Stimulated activated CD4-positive, alpha-beta T cell treated with anti-CD3 and anti-CD28 coated beads, Interleukin-2, amount 100 ng/mL, for 24 hours (primary cell): ENCODE measurements around the gene FBXO24.
"Not testable (repeated sequence)": the region's sequence is repeated elsewhere in the genome, so short reads cannot be mapped to it uniquely, and the experiment has no call there.

ENCODE experiments used
- DNase-seq, 2 donors: peaks; one replicate each; pipeline ENCODE4 v3.0.0-alpha.2; 2020

The FBXO24 gene

DNA sequence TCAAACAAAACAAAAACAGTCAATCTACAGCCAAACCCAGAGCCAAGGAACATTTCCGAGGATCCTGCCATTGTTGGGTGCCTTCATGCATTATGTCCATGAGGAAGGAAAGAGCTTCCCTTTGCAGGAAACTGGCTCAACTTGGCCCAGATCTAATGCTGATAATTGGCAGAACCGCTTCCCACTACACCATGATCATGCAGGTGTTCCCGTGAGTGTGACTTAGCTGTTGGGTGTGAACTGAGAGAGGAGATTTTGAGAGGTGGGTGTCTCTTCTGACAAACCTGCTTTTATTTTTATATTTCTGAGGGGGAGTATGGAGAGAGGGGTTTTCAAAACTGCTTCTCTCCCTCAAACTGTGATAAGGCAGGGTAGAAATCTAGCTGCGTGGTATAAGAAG is 27.0 kb upstream of the FBXO24 start:
- no peak for DNase-seq

- DNase-seq, result no peak
Observed at GRCh38 chr7:100561491-100562194, 24.5 kb upstream of the FBXO24 start.

DNA sequence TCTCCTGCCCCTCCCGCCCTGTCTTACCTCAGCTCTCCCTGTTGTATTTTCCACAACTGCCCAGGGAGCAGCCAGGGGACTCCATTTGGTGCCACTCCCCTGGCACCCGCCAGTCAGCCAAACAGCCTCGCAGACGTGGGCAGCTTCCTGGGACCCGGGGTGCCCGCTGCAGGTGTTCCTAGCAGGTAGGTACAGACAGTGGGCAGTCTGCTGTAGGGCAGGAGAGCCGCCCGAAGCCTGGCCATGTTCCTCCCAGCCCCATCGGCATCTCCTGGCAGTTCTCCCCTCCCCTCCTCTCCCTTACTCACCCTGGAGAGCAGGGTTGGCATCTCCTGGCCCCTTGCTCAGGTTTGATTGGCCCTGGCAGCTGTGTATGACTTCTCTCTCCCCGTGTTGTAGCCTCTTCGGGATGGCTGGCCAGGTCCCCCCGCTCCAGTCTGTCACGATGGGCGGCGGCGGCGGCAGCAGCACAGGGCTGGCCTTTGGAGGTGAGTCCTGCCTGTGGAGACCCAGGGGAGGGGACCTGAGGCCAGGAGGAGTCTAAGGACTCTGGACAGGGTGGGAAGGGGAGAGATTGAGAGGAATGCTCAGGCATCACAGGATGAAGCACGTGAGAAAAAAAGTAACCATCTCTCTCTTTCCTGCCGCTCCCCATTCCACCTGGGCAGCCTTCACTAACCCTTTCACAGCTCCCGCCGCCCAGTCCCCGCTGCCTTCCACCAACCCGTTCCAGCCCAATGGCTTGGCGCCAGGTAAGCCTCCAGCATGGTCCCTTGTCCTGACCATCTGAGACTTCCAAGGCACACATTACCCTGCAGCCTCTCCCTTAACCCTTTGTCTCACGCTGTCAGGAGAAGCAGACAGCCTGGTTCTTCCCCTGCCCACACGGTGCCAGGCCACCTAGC is 23.7 kb upstream of the FBXO24 start:
- no peak for DNase-seq

GRCh38 chr7:100563100-100563564 is 23.0 kb upstream of the FBXO24 start:
- DNase-seq, result no peak

DNA sequence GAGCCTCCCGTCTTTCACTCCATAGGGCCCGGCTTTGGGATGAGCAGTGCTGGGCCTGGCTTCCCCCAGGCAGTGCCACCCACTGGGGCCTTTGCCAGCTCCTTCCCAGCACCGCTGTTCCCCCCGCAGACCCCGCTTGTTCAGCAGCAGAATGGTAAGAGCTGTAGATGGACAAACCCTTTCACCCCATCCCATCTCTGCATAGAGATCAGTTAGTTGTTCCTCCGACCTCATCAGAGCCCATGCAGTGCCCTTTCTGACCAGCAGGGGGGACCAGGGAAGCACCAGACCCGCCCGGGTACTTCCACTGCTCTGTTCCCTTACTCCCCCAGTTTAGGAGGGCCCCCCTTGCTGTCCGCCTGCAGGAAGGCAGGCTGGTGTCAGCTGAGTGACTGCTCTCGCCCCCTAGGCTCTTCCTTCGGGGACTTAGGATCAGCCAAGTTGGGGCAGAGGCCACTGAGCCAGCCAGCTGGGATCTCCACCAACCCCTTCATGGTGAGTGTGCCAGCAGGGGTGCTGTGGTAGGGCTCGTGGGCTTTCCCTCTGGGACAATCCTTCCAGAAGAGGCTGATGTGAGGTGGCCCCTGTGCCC is 22.2 kb upstream of the FBXO24 start:
- peak; percentile 89 to 91 for DNase-seq

- DNase-seq, result not testable (repeated sequence)
Observed at GRCh38 chr7:100564405-100564804, 21.7 kb upstream of the FBXO24 start.

- no peak for DNase-seq
Observed at GRCh38 chr7:100565133-100565571, 21.0 kb upstream of the FBXO24 start.

DNA sequence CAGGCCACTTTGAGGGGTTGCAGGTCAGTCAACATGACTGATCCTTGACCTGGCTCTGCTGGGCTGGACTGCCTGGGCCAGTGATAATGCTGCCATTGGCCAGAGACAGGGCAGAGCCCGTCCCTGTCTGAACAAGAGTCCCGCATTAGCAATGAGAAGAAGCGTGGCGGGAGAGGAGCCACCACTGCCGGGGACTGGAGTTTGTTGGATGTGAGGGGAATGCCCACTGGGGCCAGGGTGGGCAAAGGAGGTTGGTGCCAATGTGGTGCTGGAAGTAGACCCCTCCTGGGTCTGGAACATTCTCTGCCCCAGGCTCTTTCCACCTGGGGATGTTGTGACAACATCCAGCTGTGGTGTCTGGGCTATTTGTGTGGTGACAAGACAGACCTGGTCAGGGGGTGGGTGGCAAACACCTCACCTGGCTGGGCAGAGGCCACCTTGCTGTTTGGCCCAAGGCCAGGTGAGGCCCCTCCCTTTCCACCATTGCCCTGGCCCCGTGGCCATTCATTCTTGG is 20.1 kb upstream of the FBXO24 start:
- DNase-seq, result no peak

DNA sequence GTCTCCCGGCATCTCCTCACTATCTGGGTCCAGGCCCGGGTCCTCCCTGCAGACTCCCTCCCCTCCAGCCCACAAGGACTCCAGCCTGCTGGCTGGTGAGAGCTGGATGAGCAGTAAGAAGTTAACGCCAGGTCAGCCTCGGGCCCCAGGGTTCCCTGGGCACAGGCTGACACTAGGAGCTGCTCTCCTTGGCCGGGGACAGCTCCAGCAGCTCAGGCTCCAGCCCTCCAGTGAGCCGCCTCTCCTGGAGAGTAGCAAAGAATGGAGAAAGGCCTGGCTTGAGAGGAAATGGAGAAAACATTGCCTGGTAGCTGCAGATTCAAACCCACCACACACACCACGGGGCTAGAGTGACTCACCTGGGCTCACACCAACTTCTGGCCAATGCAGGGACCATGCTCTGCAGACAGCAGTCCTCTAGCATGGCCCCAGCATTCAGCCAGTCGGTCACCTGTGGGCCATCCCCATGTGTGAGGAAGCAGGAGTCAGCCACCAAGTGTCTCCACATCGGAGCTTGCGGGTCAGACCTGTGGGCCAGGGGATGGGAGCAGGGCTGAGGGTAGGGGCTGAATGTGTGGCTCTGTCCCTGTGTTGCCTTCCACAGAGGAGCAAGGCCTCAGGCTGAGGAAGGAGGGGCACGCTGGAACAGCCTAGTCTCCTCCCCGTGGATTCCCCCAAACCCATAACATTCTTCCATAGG is 18.9 kb upstream of the FBXO24 start:
- DNase-seq, result no peak

DNA sequence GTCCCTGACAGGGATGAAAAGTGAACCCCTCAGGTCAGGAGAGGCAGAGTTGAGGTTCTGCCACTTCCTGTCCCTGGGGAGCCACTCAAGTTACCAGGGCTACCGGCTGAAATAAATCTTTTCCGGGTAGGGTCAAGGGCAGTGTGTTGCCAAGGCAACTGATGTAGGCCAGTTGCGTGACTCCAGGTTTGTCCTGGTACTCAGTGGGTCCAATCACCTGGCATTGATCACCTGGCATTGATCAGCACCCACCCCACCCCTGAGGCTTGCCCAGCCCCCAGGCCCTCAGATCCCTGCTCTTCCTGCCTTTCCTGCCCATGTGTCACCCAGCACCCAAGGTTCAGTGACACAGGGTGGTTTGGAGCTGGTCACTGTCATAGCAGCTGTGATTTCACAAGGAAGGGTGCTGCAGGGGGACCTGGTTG is 18.4 kb upstream of the FBXO24 start:
- DNase-seq, result no peak

DNA sequence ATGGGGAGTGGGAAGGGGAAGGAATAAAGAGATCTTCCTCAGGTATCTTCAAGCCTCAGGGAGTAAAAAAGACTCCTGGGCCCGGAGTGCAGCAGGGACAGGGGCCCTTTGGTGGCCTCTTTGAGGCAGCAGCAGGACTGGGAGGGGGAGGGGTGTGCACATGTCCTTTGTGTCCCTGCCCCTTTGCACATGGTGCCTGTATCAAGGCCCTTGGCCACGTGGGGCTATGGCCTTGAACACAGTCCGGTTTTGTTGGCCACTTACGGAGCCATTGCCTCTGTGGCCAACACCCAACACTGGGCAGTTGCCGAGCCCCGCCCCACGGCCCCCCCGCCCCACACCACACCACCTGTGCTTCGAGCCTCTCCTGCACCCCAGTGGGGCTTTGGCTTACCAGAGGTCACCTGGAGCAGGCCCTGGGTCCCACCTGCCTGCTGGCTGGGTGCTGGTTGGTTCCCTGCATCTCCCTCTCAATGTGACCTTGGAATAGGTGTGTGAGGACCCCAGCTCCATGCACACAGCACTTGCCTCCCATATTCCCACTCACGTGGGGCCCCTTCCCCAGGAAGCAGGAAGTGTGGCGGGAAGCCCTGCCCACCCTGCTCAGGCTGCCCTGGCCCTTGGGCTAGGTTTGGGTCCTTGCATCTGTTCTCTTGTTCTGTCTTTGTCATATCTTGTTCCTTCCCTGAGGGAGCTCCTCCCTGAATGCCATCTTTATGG is 17.8 kb upstream of the FBXO24 start:
- DNase-seq, result no peak

- peak; percentile 55 to 68 for DNase-seq
Observed at GRCh38 chr7:100568896-100569844, 17.0 kb upstream of the FBXO24 start.

GRCh38 chr7:100570954-100571828 is 14.9 kb upstream of the FBXO24 start:
- DNase-seq, result no peak

DNA sequence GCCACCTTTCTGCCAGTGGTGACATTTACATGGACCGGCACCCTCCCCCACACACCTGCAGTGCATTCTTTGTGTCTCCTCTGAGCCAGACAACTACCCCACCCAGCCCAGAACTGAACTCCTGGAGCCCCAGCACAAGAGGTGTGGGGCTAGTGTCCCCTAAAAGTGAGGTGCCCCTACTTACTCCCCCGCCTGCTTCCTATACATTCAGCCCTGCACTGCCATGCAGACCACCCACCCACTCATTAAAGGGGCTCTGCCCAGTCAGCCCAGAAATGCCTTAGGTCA is 14.4 kb upstream of the FBXO24 start:
- DNase-seq, result no peak

DNA sequence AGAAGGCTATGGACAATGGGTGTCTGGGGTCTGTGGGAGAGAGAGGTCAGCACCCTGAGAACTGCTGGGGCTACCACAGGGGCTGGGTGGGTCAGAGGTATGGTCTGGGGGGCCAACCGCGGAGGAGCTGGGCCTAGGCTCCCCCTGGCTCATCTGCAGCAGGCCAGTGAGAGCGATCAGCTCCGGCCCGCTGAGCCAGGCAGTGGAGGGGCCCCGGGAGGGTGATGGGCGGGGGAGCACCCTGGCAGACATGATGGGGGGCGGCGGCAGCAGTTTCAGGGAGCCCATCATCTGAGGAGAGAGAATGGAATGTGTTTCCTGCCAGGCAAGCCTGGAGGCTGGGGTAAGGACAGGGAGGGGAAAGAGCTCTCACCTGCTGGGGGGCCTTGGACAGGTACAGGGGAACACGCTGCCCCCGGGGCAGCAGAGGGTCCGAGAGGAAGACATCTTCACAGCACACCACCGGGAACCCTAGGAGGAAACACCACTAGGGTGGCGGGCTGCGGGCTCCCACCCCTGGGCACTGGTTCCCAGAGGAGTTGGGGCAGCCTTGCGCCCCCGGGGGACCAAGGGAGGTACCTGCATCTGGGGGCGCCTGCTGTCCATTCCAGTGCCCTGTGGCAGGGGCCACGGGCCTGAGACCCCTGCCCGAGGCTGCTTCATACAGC is 13.7 kb upstream of the FBXO24 start:
- DNase-seq, result no peak

- no peak for DNase-seq
Observed at GRCh38 chr7:100572949-100573675, 13.0 kb upstream of the FBXO24 start.

GRCh38 chr7:100573691-100574361 is 12.3 kb upstream of the FBXO24 start, which contains the start of gene SAP25:
Gene SAP25, minus strand, starts transcription at chr7:100573900. Its CDS starts 158 bp downstream, at chr7:100573742.
- DNase-seq, result no peak
